GM12878 (cell line): Measurements from ENCODE around the gene TIGD1. TPM values are rescaled to one million over a fixed set of nuclear protein-coding genes. Genes with fewer than 3 reads are reported as not detected.

ENCODE experiments used
- ATAC-seq: fragments of 200-7000 bp; cut with Tn5 transposase; 3 replicates; pipeline ENCODE4 v1.9.1; 2020; ENCODE audit warnings: mild to moderate bottlenecking, moderate library complexity
- BruUV-seq: library from RNA; stranded (reverse); fragments of 400-500 nt; replicated peaks from 2 replicates; lab custom pipeline; 2021; lab: Mats Ljungman, UMichigan
- CTCF ChIA-PET: fragments of 300-600 bp; sonication (Branson Sonifier 250); formaldehyde crosslinking; extraction: SDS; loops from one replicate; lab custom pipeline; 2021; ENCODE audit warnings: inconsistent platforms; lab: Yijun Ruan, JAX
- POLR2A ChIA-PET: fragments of 350-600 bp; formaldehyde crosslinking; extraction: SDS; loops from one replicate; lab custom pipeline; 2021; ENCODE audit warnings: inconsistent platforms; lab: Charles Lee
- RAD21 ChIA-PET: fragments of 300-600 bp; sonication (Branson Sonifier 250); formaldehyde crosslinking; loops from one replicate; lab custom pipeline; 2023; ENCODE audit warnings: antibody characterized with exemption; ENCODE audit not compliant: unreplicated experiment; lab: Charles Lee
- SMC1A ChIA-PET: fragments of 300-600 bp; sonication (Branson Sonifier 250); formaldehyde crosslinking; loops from one replicate; lab custom pipeline; 2023; ENCODE audit not compliant: unreplicated experiment, uncharacterized antibody; lab: Charles Lee
- DNase-seq: peaks from one replicate; pipeline ENCODE4 v3.0.0-alpha.2; 2011; ENCODE audit warnings: low read depth, low spot score
- FAIRE-seq: peaks from 3 replicates; lab custom pipeline; 2011; peaks lifted over from hg19 to GRCh38; lab: Jason Lieb, UNC
- H2AFZ ChIP-seq: 2 replicates; pipeline ENCODE4 v1.6.0; 2011; ENCODE audit warnings: low read depth, low read length, control low read depth; ENCODE audit not compliant: control insufficient read depth
- H3K27ac ChIP-seq: 2 replicates; pipeline ENCODE4 v1.5.1; 2011; ENCODE audit warnings: control low read depth; ENCODE audit not compliant: control insufficient read depth, insufficient read depth
- H3K27me3 ChIP-seq, 2 experiments: replicated peaks in 1 of 2; 2 replicates each; pipeline versions ENCODE4 v1.6.0 to v1.6.1; 2011; ENCODE audit warnings: low read length in 1 of 2; ENCODE audit not compliant: control insufficient read depth in 2 of 2, insufficient read depth in 2 of 2
- H3K36me3 ChIP-seq, 2 experiments: 2 replicates each; pipeline ENCODE4 v1.5.1; 2011; ENCODE audit warnings: low read length in 1 of 2; ENCODE audit not compliant: control insufficient read depth in 2 of 2, insufficient read depth in 2 of 2
- H3K4me1 ChIP-seq: 2 replicates; pipeline ENCODE4 v1.6.1; 2011; ENCODE audit warnings: mild to moderate bottlenecking, low read length, moderate library complexity, mixed read lengths; ENCODE audit not compliant: control insufficient read depth, insufficient read depth
- H3K4me2 ChIP-seq: 2 replicates; pipeline ENCODE4 v1.6.0; 2011; ENCODE audit warnings: control low read depth; ENCODE audit not compliant: control insufficient read depth, insufficient read depth
- H3K4me3 ChIP-seq: fragments of 200-600 bp; sonication (generic); 2 replicates; pipeline ENCODE4 v1.5.1; 2016
- H3K79me2 ChIP-seq: 2 replicates; pipeline ENCODE4 v1.6.0; 2011; ENCODE audit warnings: low read length; ENCODE audit not compliant: control insufficient read depth, insufficient read depth
- H3K9ac ChIP-seq: 2 replicates; pipeline ENCODE4 v1.8.0; 2011; ENCODE audit warnings: low read length, control low read depth, mixed read lengths; ENCODE audit not compliant: control insufficient read depth, insufficient read depth
- H3K9me3 ChIP-seq: replicated peaks from 3 replicates; pipeline ENCODE4 v1.5.1; 2011; ENCODE audit warnings: mild to moderate bottlenecking, low read length; ENCODE audit not compliant: control insufficient read depth, insufficient read depth
- H4K20me1 ChIP-seq: 2 replicates; pipeline ENCODE4 v1.6.0; 2011; ENCODE audit not compliant: control insufficient read depth, insufficient read depth
- ASH2L ChIP-seq: fragments of 300-600, 200-600 bp; sonication (generic); IDR thresholded peaks from 2 replicates; pipeline ENCODE4 v1.6.1; 2017; ENCODE audit warnings: low read depth, mild to moderate bottlenecking, borderline replicate concordance
- ATF7 ChIP-seq: fragments of 450-650 bp; IDR thresholded peaks from 2 replicates; pipeline ENCODE4 v1.6.1; 2016; ENCODE audit warnings: low read depth, mild to moderate bottlenecking
- BCL11A ChIP-seq: IDR thresholded peaks from 2 replicates; pipeline ENCODE4 v1.6.1; 2011; ENCODE audit warnings: low read depth, low read length
- BHLHE40 ChIP-seq, 2 experiments: fragments of 450-650 bp in 1 of 2; IDR thresholded peaks; 2 replicates each; pipeline ENCODE4 v1.6.1; 2011 to 2017; ENCODE audit warnings: low read depth in 2 of 2, borderline replicate concordance in 1 of 2, improper control_type of control experiment in 1 of 2, low read length in 1 of 2, mild to moderate bottlenecking in 1 of 2
- CHD1 ChIP-seq: IDR thresholded peaks from 2 replicates; pipeline ENCODE4 v1.6.1; 2012; ENCODE audit warnings: low read depth, low read length, improper control_type of control experiment
- CHD2 ChIP-seq: IDR thresholded peaks from 2 replicates; pipeline ENCODE4 v1.6.1; 2011; ENCODE audit warnings: low read depth, low read length, improper control_type of control experiment, borderline replicate concordance
- CHD4 ChIP-seq: fragments of 200-600 bp; sonication (generic); IDR thresholded peaks from 2 replicates; pipeline ENCODE4 v1.6.1; 2016; ENCODE audit warnings: mild to moderate bottlenecking
- FOXM1 ChIP-seq: IDR thresholded peaks from 2 replicates; pipeline ENCODE4 v1.6.1; 2012; ENCODE audit warnings: low read depth, mild to moderate bottlenecking, inconsistent platforms, low read length, moderate library complexity
- KAT2A ChIP-seq: conservative IDR thresholded peaks from 2 replicates; pipeline ENCODE4 v1.6.1; 2011; ENCODE audit warnings: low read depth, low read length; ENCODE audit not compliant: control insufficient read depth
- MTA2 ChIP-seq: fragments of 450-650 bp; IDR thresholded peaks from 2 replicates; pipeline ENCODE4 v1.6.1; 2016; ENCODE audit warnings: low read depth, mild to moderate bottlenecking, moderate library complexity
- NFIC ChIP-seq: IDR thresholded peaks from 2 replicates; pipeline ENCODE4 v1.6.1; 2012; ENCODE audit warnings: low read depth, mild to moderate bottlenecking, inconsistent platforms, low read length, moderate library complexity
- NR2C2 ChIP-seq: IDR thresholded peaks from 2 replicates; pipeline ENCODE4 v1.6.1; 2011; ENCODE audit warnings: borderline replicate concordance, low read depth; ENCODE audit not compliant: control insufficient read depth, insufficient read length
- RCOR1 ChIP-seq: conservative IDR thresholded peaks from 2 replicates; pipeline ENCODE4 v1.6.1; 2012; ENCODE audit warnings: low read depth, low read length, improper control_type of control experiment
- SUZ12 ChIP-seq: fragments of 200-600 bp; sonication (generic); IDR thresholded peaks from one replicate; pipeline ENCODE4 v1.6.1; 2018; ENCODE audit warnings: antibody characterized with exemption, mild to moderate bottlenecking; ENCODE audit not compliant: unreplicated experiment
- TCF12 ChIP-seq: IDR thresholded peaks from 2 replicates; pipeline ENCODE4 v1.6.1; 2011; ENCODE audit warnings: low read depth, mild to moderate bottlenecking, low read length
- TCF7 ChIP-seq: IDR thresholded peaks from 2 replicates; pipeline ENCODE4 v1.6.1; 2014; ENCODE audit warnings: antibody characterized with exemption, borderline replicate concordance
- WGBS: methylation state at CpG from one replicate; pipeline ENCODE4 v1.1.6; 2016; ENCODE audit warnings: low lambda C conversion rate; ENCODE audit not compliant: insufficient replicate concordance, insufficient coverage; ENCODE audit errors: missing lambda C conversion rate; 5-methylcytosine and 5-hydroxymethylcytosine counted together
- in situ Hi-C: fragments of 300-500 bp; cut with MboI; formaldehyde crosslinking; loops from 9 replicates; pipeline ENCODE4 v1.14.3; 2018; ENCODE audit warnings: mixed read lengths
- intact Hi-C: fragments of 100-400 bp; cut with micrococcal nuclease; formaldehyde crosslinking; loops from one replicate; pipeline ENCODE4 v1.14.2; 2022; ENCODE audit not compliant: unreplicated experiment
- polyA plus RNA-seq, 11 experiments: library from polyadenylated mRNA; depleted of rRNA in 4 of 11; unstranded in 6 of 11; stranded (reverse) in 5 of 11; fragments of >200 nt; fragmentation: Nextera tagmentation in 4 of 11; fragmentation: Illumina TruSeq in 1 of 11; extraction: Ambion mirVana in 4 of 11; extraction: Trizol in 1 of 11; gene quantifications; 1 replicate in 1 of 11; 2 replicates in 10 of 11; pipeline versions ENCODE4 v1.2.1 to v1.2.3, GENCODE V29; 2011 to 2016; ENCODE audit warnings: inconsistent platforms in 2 of 11, missing spikeins in 2 of 11, low read depth in 1 of 11
- total RNA-seq, 4 experiments: library from RNA; depleted of rRNA in 3 of 4; stranded (reverse); fragments of >200 nt in 3 of 4; fragmentation: Illumina TruSeq in 1 of 4; extraction: Trizol in 1 of 4; gene quantifications; 2 replicates each; pipeline versions ENCODE4 v1.2.1 to v1.2.3, GENCODE V29; 2013 to 2021
- TF ChIP-seq, protein P1 (sequence below): IDR thresholded peaks from 2 replicates; pipeline ENCODE4 v1.6.1; 2012; ENCODE audit warnings: improper control_type of control experiment, low read depth, low read length; ENCODE audit not compliant: insufficient replicate concordance

TIGD1 gene
- total and polyA plus RNA-seq, 10 of the 15 experiments (the other 5 are each of a cell fraction or from before 2014, with no cell fraction given), result 1.4 to 8.4 (median 5.6) TPM

DNA sequence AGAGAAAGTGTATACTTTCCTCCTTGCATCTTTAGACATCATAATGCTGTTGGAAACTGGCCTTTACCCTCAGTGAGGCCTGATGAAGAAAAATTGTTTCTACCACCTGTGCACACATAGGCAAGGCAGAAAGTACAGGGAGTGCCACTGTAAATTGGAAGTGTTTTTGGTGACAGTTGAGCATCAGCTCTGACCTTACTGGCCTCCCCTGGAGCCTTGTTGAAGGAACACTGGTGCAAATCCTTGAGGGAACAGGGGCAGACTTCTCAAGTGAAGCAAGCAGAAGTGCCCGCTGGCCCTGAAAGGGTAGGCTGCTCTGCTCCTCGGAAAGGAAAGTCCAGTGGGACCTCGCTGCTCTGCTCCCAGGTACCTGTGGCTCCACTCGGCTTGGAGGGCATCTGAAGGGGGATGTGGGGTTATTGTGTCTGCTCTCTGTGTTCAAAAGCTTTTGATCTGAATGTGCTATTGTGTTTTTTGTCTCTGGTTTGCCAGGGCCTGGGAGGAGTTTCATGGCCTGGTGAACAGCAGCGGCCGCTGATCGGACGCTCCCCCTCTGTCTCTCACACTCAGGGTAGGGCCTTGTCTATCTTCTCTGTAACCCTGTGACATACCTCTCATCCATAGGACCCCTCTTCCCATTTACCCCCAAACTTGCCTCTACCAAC lies 23.5 kb upstream of the TIGD1 start:
- TF ChIP-seq BHLHE40 (IDR thresholded peaks at IDR 0.05; ENCODE audit: borderline replicate concordance in 1 of 2, low read depth in 2 of 2, low read length in 1 of 2) (no peak), TCF12 (no peak), CHD2 (no peak), SUZ12 (no peak), ATF7 (no peak), KAT2A (no peak), MTA2 (no peak), ASH2L (no peak), CHD1 (no peak), NFIC (no peak), RCOR1 (no peak), BCL11A (no peak), CHD4 (no peak), FOXM1 (no peak), TCF7 (no peak), NR2C2 (no peak)
- TF ChIP-seq, protein P1, sequence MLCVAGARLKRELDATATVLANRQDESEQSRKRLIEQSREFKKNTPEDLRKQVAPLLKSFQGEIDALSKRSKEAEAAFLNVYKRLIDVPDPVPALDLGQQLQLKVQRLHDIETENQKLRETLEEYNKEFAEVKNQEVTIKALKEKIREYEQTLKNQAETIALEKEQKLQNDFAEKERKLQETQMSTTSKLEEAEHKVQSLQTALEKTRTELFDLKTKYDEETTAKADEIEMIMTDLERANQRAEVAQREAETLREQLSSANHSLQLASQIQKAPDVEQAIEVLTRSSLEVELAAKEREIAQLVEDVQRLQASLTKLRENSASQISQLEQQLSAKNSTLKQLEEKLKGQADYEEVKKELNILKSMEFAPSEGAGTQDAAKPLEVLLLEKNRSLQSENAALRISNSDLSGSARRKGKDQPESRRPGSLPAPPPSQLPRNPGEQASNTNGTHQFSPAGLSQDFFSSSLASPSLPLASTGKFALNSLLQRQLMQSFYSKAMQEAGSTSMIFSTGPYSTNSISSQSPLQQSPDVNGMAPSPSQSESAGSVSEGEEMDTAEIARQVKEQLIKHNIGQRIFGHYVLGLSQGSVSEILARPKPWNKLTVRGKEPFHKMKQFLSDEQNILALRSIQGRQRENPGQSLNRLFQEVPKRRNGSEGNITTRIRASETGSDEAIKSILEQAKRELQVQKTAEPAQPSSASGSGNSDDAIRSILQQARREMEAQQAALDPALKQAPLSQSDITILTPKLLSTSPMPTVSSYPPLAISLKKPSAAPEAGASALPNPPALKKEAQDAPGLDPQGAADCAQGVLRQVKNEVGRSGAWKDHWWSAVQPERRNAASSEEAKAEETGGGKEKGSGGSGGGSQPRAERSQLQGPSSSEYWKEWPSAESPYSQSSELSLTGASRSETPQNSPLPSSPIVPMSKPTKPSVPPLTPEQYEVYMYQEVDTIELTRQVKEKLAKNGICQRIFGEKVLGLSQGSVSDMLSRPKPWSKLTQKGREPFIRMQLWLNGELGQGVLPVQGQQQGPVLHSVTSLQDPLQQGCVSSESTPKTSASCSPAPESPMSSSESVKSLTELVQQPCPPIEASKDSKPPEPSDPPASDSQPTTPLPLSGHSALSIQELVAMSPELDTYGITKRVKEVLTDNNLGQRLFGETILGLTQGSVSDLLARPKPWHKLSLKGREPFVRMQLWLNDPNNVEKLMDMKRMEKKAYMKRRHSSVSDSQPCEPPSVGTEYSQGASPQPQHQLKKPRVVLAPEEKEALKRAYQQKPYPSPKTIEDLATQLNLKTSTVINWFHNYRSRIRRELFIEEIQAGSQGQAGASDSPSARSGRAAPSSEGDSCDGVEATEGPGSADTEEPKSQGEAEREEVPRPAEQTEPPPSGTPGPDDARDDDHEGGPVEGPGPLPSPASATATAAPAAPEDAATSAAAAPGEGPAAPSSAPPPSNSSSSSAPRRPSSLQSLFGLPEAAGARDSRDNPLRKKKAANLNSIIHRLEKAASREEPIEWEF, result no peak
- in situ Hi-C loops (no loop called here), intact Hi-C loops (no loop called here)
- no peaks in the 10 kb centered on the region for H4K20me1 ChIP-seq
- H2AFZ ChIP-seq, result no peak overlapping the region
- ChIA-PET RAD21 (no interaction called here), POLR2A (no interaction called here), CTCF (no interaction called here), SMC1A (no interaction called here)
- no peak overlapping the region for H3K4me2 ChIP-seq
- DNase-seq (no peak), FAIRE-seq (no peak), ATAC-seq (no peak)
- H3K9me3 ChIP-seq, result no peaks in the 10 kb centered on the region
- H3K27ac ChIP-seq, result no peak overlapping the region
- H3K4me1 ChIP-seq, result no peaks in the 10 kb centered on the region
- H3K36me3 ChIP-seq, result peaks cover 5 to 33% of the 10 kb centered on the region in 2 experiments
- no peak overlapping the region for H3K4me3 ChIP-seq
- no peaks in the 10 kb centered on the region for H3K79me2 ChIP-seq
- H3K9ac ChIP-seq, result no peak overlapping the region
- no TSS peak for BruUV-seq
- 98% methylated on average over 8 of the region's 8 CpGs for WGBS
- H3K27me3 ChIP-seq, result no peaks in the 10 kb centered on the region
